Measurements from ENCODE around the gene DNMT1. TPM values are rescaled to one million over a fixed set of nuclear protein-coding genes. Genes with fewer than 3 reads are reported as not detected.

The DNMT1 gene
- total RNA-seq, 1 experiment from 2014 or later = 144 TPM

GRCh38 chr19:10091895-10092641 lies 102.7 kb downstream of the DNMT1 start:
- no TSS peak for BruUV-seq (replicated peaks)
- H3K4me3 ChIP-seq (ENCODE audit: low read depth, low read length) = no peak overlapping the region
- H3K4me3 Mint-ChIP-seq (ENCODE audit: unreplicated experiment) = no peak overlapping the region
- no peaks in the 10 kb centered on the region for H3K9me3 Mint-ChIP-seq (ENCODE audit: unreplicated experiment)
- no peaks in the 10 kb centered on the region for H3K36me3 ChIP-seq (ENCODE audit: control insufficient read depth, insufficient read depth, low read length)
- H3K4me1 ChIP-seq = no peaks in the 10 kb centered on the region
- no peaks in the 10 kb centered on the region for H3K27me3 ChIP-seq (replicated peaks; ENCODE audit: control insufficient read depth, insufficient read depth, low read length)
- intact Hi-C loops (cut with micrococcal nuclease; ENCODE audit: unreplicated experiment) = no loop called here
- no peaks in the 10 kb centered on the region for H3K27me3 Mint-ChIP-seq (ENCODE audit: insufficient read depth, unreplicated experiment)
- H3K4me1 Mint-ChIP-seq (ENCODE audit: low read depth, unreplicated experiment) = no peaks in the 10 kb centered on the region
- H3K27ac Mint-ChIP-seq (ENCODE audit: unreplicated experiment) = no peak overlapping the region
- TF ChIP-seq CTCF (IDR thresholded peaks at IDR 0.05; ENCODE audit: insufficient read depth in 1 of 2, low read depth in 1 of 2, low read length in 1 of 2, severe bottlenecking in 1 of 2, unreplicated experiment in 1 of 2) = no peak
- DNase-seq = no peak
- POLR2A ChIA-PET = no interaction called here
- peaks cover 24% of the 10 kb centered on the region for H3K36me3 Mint-ChIP-seq (ENCODE audit: insufficient read depth, unreplicated experiment)
- no peaks in the 10 kb centered on the region for H3K9me3 ChIP-seq
- CTCF ChIA-PET = no interaction called here

GRCh38 chr19:10091370-10091687 lies 103.4 kb downstream of the DNMT1 start:
- no peaks in the 10 kb centered on the region for H3K9me3 ChIP-seq
- POLR2A ChIA-PET = no interaction called here
- H3K4me1 ChIP-seq = no peaks in the 10 kb centered on the region
- Mint-ChIP-seq H3K4me1 (ENCODE audit: low read depth, unreplicated experiment) (no peaks in the 10 kb centered on the region), H3K4me3 (ENCODE audit: unreplicated experiment) (no peak overlapping the region), H3K27me3 (ENCODE audit: insufficient read depth, unreplicated experiment) (no peaks in the 10 kb centered on the region), H3K9me3 (ENCODE audit: unreplicated experiment) (no peaks in the 10 kb centered on the region), H3K36me3 (ENCODE audit: insufficient read depth, unreplicated experiment) (peaks cover 17% of the 10 kb centered on the region), H3K27ac (ENCODE audit: unreplicated experiment) (no peak overlapping the region)
- TF ChIP-seq CTCF (IDR thresholded peaks at IDR 0.05; ENCODE audit: insufficient read depth in 1 of 2, low read depth in 1 of 2, low read length in 1 of 2, severe bottlenecking in 1 of 2, unreplicated experiment in 1 of 2) = no peak
- intact Hi-C loops (cut with micrococcal nuclease; ENCODE audit: unreplicated experiment) = no loop called here
- H3K36me3 ChIP-seq (ENCODE audit: control insufficient read depth, insufficient read depth, low read length) = no peaks in the 10 kb centered on the region
- BruUV-seq (replicated peaks) = no TSS peak
- CTCF ChIA-PET = no interaction called here
- H3K4me3 ChIP-seq (ENCODE audit: low read depth, low read length) = no peak overlapping the region
- no peaks in the 10 kb centered on the region for H3K27me3 ChIP-seq (replicated peaks; ENCODE audit: control insufficient read depth, insufficient read depth, low read length)
- no peak for DNase-seq

GRCh38 chr19:10089801-10090375 lies 104.9 kb downstream of the DNMT1 start:
- no peak for DNase-seq
- Mint-ChIP-seq H3K9me3 (ENCODE audit: unreplicated experiment) (no peaks in the 10 kb centered on the region), H3K36me3 (ENCODE audit: insufficient read depth, unreplicated experiment) (peaks cover 9% of the 10 kb centered on the region), H3K4me3 (ENCODE audit: unreplicated experiment) (no peak overlapping the region), H3K4me1 (ENCODE audit: low read depth, unreplicated experiment) (no peaks in the 10 kb centered on the region), H3K27ac (ENCODE audit: unreplicated experiment) (no peak overlapping the region), H3K27me3 (ENCODE audit: insufficient read depth, unreplicated experiment) (no peaks in the 10 kb centered on the region)
- Histone ChIP-seq H3K9me3 (no peaks in the 10 kb centered on the region), H3K36me3 (ENCODE audit: control insufficient read depth, insufficient read depth, low read length) (no peaks in the 10 kb centered on the region), H3K4me3 (ENCODE audit: low read depth, low read length) (no peak overlapping the region), H3K4me1 (no peaks in the 10 kb centered on the region), H3K27me3 (replicated peaks; ENCODE audit: control insufficient read depth, insufficient read depth, low read length) (no peaks in the 10 kb centered on the region)
- ChIA-PET CTCF (no interaction called here), POLR2A (no interaction called here)
- TF ChIP-seq CTCF (IDR thresholded peaks at IDR 0.05; ENCODE audit: insufficient read depth in 1 of 2, low read depth in 1 of 2, low read length in 1 of 2, severe bottlenecking in 1 of 2, unreplicated experiment in 1 of 2) = no peak
- intact Hi-C loops (cut with micrococcal nuclease; ENCODE audit: unreplicated experiment) = no loop called here
- BruUV-seq (replicated peaks) = no TSS peak

Data from Caco-2 (cell line).